ENCODE measurements around the gene TSPEAR. TPM values are rescaled to one million over a fixed set of nuclear protein-coding genes. Genes with fewer than 3 reads are reported as not detected.

TSPEAR gene
- total RNA-seq, 1 experiment from 2014 or later: 0.32 TPM

DNA sequence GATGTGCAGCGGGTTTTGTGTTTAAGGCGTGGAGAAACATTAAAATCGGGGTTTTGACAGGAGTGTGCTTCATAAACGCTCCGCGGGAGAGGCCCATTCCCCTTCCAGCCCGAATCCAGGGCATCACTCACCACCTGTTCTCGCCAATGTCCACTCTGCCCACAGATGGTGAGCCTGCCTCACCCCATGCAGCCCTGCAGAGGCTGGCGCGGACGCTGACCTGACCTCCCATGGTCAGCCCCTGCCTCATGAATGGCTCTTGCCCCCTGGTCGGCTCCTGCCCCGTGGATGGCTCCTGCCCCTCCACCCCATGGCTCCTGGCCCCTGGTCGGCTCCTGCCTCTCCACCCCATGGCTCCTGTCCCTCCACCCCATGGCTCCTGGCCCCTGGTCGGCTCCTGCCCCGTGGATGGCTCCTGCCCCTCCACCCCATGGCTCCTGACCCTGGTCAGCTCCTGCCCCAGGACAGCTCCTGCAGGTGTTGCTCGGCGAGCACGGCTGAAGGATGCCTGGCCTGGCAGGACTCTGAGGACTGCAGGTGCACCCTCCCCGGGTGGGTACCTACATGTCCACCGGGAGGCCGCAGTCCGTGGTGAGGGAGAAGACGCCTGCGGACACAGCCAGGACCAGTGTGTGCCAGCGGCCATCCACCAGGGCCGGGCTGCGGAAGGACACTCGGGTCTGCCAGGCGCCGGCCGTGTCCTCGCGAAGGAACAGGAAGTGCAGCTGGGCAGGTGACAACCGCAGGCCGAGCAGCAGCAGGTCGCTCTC lies 178.1 kb downstream of the TSPEAR start:
- intact Hi-C loops (cut with micrococcal nuclease; ENCODE audit: unreplicated experiment): no loop called here
- CTCF ChIA-PET: no interaction called here
- Histone ChIP-seq H3K36me3 (ENCODE audit: control insufficient read depth, insufficient read depth, low read length) (no peaks in the 10 kb centered on the region), H3K4me1 (no peaks in the 10 kb centered on the region), H3K4me3 (ENCODE audit: low read depth, low read length) (no peak overlapping the region), H3K9me3 (no peaks in the 10 kb centered on the region), H3K27me3 (replicated peaks; ENCODE audit: control insufficient read depth, insufficient read depth, low read length) (no peaks in the 10 kb centered on the region)
- H3K9me3 Mint-ChIP-seq (ENCODE audit: unreplicated experiment): no peaks in the 10 kb centered on the region
- no TSS peak for BruUV-seq (replicated peaks)
- H3K27ac Mint-ChIP-seq (ENCODE audit: unreplicated experiment): no peak overlapping the region
- no peak overlapping the region for H3K4me3 Mint-ChIP-seq (ENCODE audit: unreplicated experiment)
- POLR2A ChIA-PET: no interaction called here
- peak in 1 of 2 experiments; percentile 28 for DNase-seq
- H3K27me3 Mint-ChIP-seq (ENCODE audit: insufficient read depth, unreplicated experiment): peaks cover 9% of the 10 kb centered on the region
- TF ChIP-seq, protein P1, sequence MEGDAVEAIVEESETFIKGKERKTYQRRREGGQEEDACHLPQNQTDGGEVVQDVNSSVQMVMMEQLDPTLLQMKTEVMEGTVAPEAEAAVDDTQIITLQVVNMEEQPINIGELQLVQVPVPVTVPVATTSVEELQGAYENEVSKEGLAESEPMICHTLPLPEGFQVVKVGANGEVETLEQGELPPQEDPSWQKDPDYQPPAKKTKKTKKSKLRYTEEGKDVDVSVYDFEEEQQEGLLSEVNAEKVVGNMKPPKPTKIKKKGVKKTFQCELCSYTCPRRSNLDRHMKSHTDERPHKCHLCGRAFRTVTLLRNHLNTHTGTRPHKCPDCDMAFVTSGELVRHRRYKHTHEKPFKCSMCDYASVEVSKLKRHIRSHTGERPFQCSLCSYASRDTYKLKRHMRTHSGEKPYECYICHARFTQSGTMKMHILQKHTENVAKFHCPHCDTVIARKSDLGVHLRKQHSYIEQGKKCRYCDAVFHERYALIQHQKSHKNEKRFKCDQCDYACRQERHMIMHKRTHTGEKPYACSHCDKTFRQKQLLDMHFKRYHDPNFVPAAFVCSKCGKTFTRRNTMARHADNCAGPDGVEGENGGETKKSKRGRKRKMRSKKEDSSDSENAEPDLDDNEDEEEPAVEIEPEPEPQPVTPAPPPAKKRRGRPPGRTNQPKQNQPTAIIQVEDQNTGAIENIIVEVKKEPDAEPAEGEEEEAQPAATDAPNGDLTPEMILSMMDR (IDR thresholded peaks at IDR 0.05; ENCODE audit: insufficient read depth in 1 of 2, low read depth in 1 of 2, low read length in 1 of 2, severe bottlenecking in 1 of 2, unreplicated experiment in 1 of 2): no peak
- no peaks in the 10 kb centered on the region for H3K4me1 Mint-ChIP-seq (ENCODE audit: low read depth, unreplicated experiment)
- no peaks in the 10 kb centered on the region for H3K36me3 Mint-ChIP-seq (ENCODE audit: insufficient read depth, unreplicated experiment)

DNA sequence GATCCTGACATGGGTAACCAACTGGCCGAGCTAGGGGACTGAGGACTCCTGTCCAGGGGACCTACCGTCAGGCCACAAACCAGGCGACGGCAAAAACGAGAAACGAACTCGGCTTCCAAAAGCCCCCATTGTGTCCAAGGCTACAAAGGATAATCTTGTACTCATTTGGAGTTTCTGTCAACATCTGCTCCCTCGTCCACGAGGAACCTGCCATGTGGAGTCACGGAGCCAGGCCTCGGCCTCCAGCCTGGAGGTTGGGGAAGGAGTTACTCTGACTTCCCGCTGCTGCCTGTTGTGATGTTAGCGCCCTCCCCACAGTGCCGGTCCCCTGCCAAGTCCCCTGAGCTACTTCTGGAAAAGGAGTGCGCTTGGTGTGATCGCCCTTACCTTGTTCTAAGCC lies 178.7 kb downstream of the TSPEAR start:
- intact Hi-C loops (cut with micrococcal nuclease; ENCODE audit: unreplicated experiment): no loop called here
- no TSS peak for BruUV-seq (replicated peaks)
- CTCF ChIA-PET: no interaction called here

DNA sequence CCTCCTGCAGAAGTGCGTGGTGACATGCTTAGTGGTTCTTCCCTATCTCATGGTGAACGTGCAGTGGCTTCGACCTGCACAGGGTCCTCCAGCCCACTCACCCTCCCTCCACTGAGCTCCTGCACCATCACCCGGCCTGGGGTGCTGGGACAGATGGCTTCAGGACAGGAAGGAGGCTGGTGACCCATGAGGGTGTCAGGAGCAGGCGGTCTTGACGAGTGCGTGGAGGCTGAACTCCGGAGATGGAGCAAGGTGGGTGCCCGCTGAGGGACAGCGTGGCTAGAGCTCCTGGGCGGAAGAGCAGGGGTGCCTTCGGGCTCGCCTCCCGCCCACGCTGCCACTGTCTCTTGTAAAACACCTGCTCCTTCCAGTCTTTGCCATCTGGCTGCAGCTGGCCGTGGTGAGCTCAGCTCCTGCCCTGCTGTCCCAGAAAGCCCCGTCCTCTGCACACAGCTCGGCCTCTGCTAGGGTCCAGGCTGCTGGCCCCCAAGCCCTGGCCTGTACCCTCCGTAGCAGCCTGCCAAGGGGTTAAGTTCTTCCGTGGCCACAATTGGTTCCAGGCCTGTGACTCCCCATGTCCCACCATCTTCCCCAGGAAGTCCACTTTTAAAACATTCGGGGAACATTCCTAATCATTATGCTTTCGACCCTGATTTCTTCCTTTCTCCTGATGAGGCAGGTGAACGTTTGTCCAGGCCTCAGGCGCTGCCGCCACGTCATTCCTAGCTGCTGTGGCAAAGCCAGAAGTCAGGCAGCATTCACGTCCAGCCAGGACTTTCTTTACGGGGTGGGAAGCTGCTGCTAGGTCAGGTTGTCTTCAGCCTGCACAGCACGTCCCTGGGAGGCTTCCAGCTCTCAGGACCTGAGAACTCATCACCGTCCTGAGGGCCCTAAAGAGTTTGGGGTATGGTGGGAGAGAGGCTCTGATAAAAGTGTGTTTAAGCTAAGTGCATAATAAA lies 179.5 kb downstream of the TSPEAR start:
- Histone ChIP-seq H3K4me3 (ENCODE audit: low read depth, low read length) (no peak overlapping the region), H3K27me3 (replicated peaks; ENCODE audit: control insufficient read depth, insufficient read depth, low read length) (no peaks in the 10 kb centered on the region), H3K36me3 (ENCODE audit: control insufficient read depth, insufficient read depth, low read length) (no peaks in the 10 kb centered on the region), H3K4me1 (no peaks in the 10 kb centered on the region), H3K9me3 (no peaks in the 10 kb centered on the region)
- no peaks in the 10 kb centered on the region for H3K4me1 Mint-ChIP-seq (ENCODE audit: low read depth, unreplicated experiment)
- intact Hi-C loops (cut with micrococcal nuclease; ENCODE audit: unreplicated experiment): no loop called here
- CTCF ChIA-PET: interaction anchor here (1.2 kb wide), 1 partner anchor 21 kb away, joined by 3 read pairs; no protein-coding TSS in a partner anchor
- no TSS peak for BruUV-seq (replicated peaks)
- H3K27me3 Mint-ChIP-seq (ENCODE audit: insufficient read depth, unreplicated experiment): peaks cover 6% of the 10 kb centered on the region
- H3K4me3 Mint-ChIP-seq (ENCODE audit: unreplicated experiment): no peak overlapping the region
- H3K36me3 Mint-ChIP-seq (ENCODE audit: insufficient read depth, unreplicated experiment): no peaks in the 10 kb centered on the region
- peak in 1 of 2 experiments; percentile 29 for DNase-seq
- H3K27ac Mint-ChIP-seq (ENCODE audit: unreplicated experiment): no peak overlapping the region
- H3K9me3 Mint-ChIP-seq (ENCODE audit: unreplicated experiment): no peaks in the 10 kb centered on the region
- TF ChIP-seq, protein P1 (IDR thresholded peaks at IDR 0.05; ENCODE audit: insufficient read depth in 1 of 2, low read depth in 1 of 2, low read length in 1 of 2, severe bottlenecking in 1 of 2, unreplicated experiment in 1 of 2): no peak
- POLR2A ChIA-PET: no interaction called here

More for the DNA sequence above, 178.7 kb downstream of the TSPEAR start:
- H3K4me3 ChIP-seq (ENCODE audit: low read depth, low read length): no peak overlapping the region
- H3K9me3 ChIP-seq: no peaks in the 10 kb centered on the region
- no peaks in the 10 kb centered on the region for H3K4me1 ChIP-seq
- no peak overlapping the region for H3K27ac Mint-ChIP-seq (ENCODE audit: unreplicated experiment)
- H3K36me3 ChIP-seq (ENCODE audit: control insufficient read depth, insufficient read depth, low read length): no peaks in the 10 kb centered on the region
- TF ChIP-seq, protein P1 (IDR thresholded peaks at IDR 0.05; ENCODE audit: insufficient read depth in 1 of 2, low read depth in 1 of 2, low read length in 1 of 2, severe bottlenecking in 1 of 2, unreplicated experiment in 1 of 2): no peak
- POLR2A ChIA-PET: no interaction called here
- H3K27me3 Mint-ChIP-seq (ENCODE audit: insufficient read depth, unreplicated experiment): peaks cover 9% of the 10 kb centered on the region
- no peaks in the 10 kb centered on the region for H3K4me1 Mint-ChIP-seq (ENCODE audit: low read depth, unreplicated experiment)
- no peak overlapping the region for H3K4me3 Mint-ChIP-seq (ENCODE audit: unreplicated experiment)
- DNase-seq: no peak
- no peaks in the 10 kb centered on the region for H3K27me3 ChIP-seq (replicated peaks; ENCODE audit: control insufficient read depth, insufficient read depth, low read length)
- H3K36me3 Mint-ChIP-seq (ENCODE audit: insufficient read depth, unreplicated experiment): no peaks in the 10 kb centered on the region
- no peaks in the 10 kb centered on the region for H3K9me3 Mint-ChIP-seq (ENCODE audit: unreplicated experiment)

Measured in Caco-2 (cell line).